ENCODE measurements around the gene NOP14. TPM values are rescaled to one million over a fixed set of nuclear protein-coding genes. Genes with fewer than 3 reads are reported as not detected.

The NOP14 gene
- total and polyA plus RNA-seq, 2 of the 8 experiments (the other 6 are each of a cell fraction or from before 2014, with no cell fraction given), result 8.6 to 45.3 TPM

DNA sequence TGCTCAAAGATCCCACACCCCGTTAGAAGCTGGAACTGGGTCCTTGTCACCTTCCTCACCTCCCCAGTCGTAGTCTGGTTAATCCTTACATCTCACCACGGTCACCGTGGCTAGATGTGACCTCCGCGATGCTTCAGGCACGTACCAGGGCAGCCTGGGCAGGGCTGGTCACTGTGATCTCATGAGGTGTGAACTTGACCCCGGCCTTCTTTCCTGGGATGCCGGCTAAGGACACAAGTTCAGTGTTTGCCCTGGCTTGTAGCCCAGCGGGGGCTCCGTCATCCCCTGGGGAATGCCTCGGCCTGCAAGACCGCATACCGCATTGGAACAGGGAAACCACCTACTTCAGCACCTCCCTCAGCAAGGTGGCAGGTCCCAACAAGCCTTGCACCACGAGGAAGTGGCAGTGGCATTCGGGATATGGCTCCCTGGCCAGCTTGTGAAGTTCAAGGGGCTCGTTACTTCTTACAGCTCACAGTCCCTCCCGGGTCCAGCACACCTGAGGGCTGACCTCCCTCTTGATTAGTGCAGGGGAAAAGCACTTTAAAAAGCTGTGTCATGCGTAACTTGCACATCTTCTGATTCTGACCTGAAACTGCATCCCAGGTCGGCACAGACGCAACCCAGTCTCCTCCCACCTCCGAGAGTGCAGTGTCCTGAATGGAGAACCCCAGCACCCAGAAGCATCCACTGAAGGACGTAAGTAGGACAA lies 25.9 kb downstream of the NOP14 start:
- Histone ChIP-seq H3K79me2 (ENCODE audit: control insufficient read depth in 1 of 2, insufficient read depth in 2 of 2, low read length in 2 of 2) (peaks cover 0 to 19% of the 10 kb centered on the region in 2 experiments; a peak in 2 of 4 replicates), H2AK5ac (ENCODE audit: low read depth, low read length) (no peak overlapping the region), H4K91ac (replicated peaks; ENCODE audit: insufficient read length, low read length) (no peak overlapping the region), H4K5ac (ENCODE audit: insufficient read length, low read depth, low read length) (no peak overlapping the region), H3K36me3 (ENCODE audit: control insufficient read depth in 2 of 4, insufficient read depth in 4 of 4, low read length in 3 of 4) (peaks cover 29 to 50% (median 37%) of the 10 kb centered on the region in 4 experiments), H2BK15ac (ENCODE audit: low read length) (no peak overlapping the region), H2BK5ac (ENCODE audit: low read depth, low read length) (no peak overlapping the region), H2AFZ (ENCODE audit: low read length) (no peak overlapping the region), H3K56ac (replicated peaks; ENCODE audit: insufficient read length, low read depth, low read length) (no peak overlapping the region), H3K4me3 (ENCODE audit: extremely low read depth in 1 of 4, insufficient read depth in 2 of 4, low read depth in 3 of 4, low read length in 4 of 4) (no peak overlapping the region), H2BK20ac (ENCODE audit: low read length) (no peak overlapping the region), H3K27me3 (replicated peaks in 1 of 4; ENCODE audit: control insufficient read depth in 3 of 4, extremely low read depth in 1 of 4, insufficient read depth in 3 of 4, low read length in 3 of 4) (no peaks in the 10 kb centered on the region), H3K9ac (replicated peaks in 1 of 4; ENCODE audit: extremely low read depth in 1 of 4, low read depth in 3 of 4, low read length in 3 of 4) (no peak overlapping the region), H2BK120ac (replicated peaks; ENCODE audit: low read depth, low read length) (no peak overlapping the region), H3K79me1 (ENCODE audit: low read depth, low read length) (peaks cover 10% of the 10 kb centered on the region), H3K18ac (ENCODE audit: extremely low read depth, low read length) (no peak overlapping the region), H3K23me2 (ENCODE audit: low read depth, low read length) (peaks cover 15% of the 10 kb centered on the region), H3K14ac (ENCODE audit: insufficient read length) (no peak overlapping the region), H3K23ac (ENCODE audit: insufficient read length) (no peak overlapping the region), H3K4ac (replicated peaks; ENCODE audit: insufficient read length, low read depth, low read length) (no peak overlapping the region), H2BK12ac (ENCODE audit: low read depth, low read length) (no peak overlapping the region), H3K4me1 (replicated peaks in 1 of 4; ENCODE audit: control insufficient read depth in 3 of 4, insufficient read depth in 4 of 4, low read length in 3 of 4) (peaks cover 0 to 14% (median 7%) of the 10 kb centered on the region in 4 experiments; a peak in 6 of 7 replicates), H4K20me1 (replicated peaks in 1 of 2; ENCODE audit: control insufficient read depth in 1 of 2, insufficient read depth in 2 of 2, low read length in 2 of 2) (peaks cover 12 to 32% of the 10 kb centered on the region in 2 experiments), H4K8ac (ENCODE audit: extremely low read depth, insufficient read depth, low read length) (no peak overlapping the region), H3K4me2 (ENCODE audit: insufficient read depth in 1 of 2, low read depth in 2 of 2, low read length in 2 of 2) (no peak overlapping the region; a peak in 1 of 4 replicates), H3K27ac (ENCODE audit: low read depth, low read length) (peak overlapping the region; percentile 29; the same call in 1 of the 2 replicates), H3K9me3 (ENCODE audit: insufficient read depth in 2 of 2, low read depth in 1 of 2, low read length in 1 of 2) (no peaks in the 10 kb centered on the region; a peak in 1 of 4 replicates)
- CTCF ChIA-PET (ENCODE audit: partially characterized antibody), result interaction anchor here (0.9 to 2.0 kb wide), 5 partner anchors 9 to 27 kb away, joined by 4 to 9 read pairs (median 4); no protein-coding TSS in a partner anchor
- FAIRE-seq (no peak), DNase-seq (ENCODE audit: low read depth in 1 of 2, low spot score in 2 of 2) (no peak)
- peak; percentile 70 for TF ChIP-seq POLR2AphosphoS5 (IDR thresholded peaks at IDR 0.05; ENCODE audit: low read depth, low read length)
- no peak for TF ChIP-seq NRF1 (IDR thresholded peaks at IDR 0.05; ENCODE audit: low read depth, low read length)
- TF ChIP-seq TEAD4 (IDR thresholded peaks at IDR 0.05; ENCODE audit: low read depth, low read length), result peak; percentile 42; the same call in 1 of the 2 replicates
- POLR2A ChIA-PET (ENCODE audit: partially characterized antibody), result interaction anchor here (0.7 to 6.0 kb wide), 7 partner anchors 9 to 174 kb away, joined by 3 to 45 read pairs (median 5); no protein-coding TSS in a partner anchor
- WGBS, 2 experiments (ENCODE audit: extremely low coverage in 1 of 2, insufficient coverage in 1 of 2, insufficient read length in 1 of 2, insufficient replicate concordance in 2 of 2, low coverage in 1 of 2, low lambda C conversion rate in 2 of 2, missing lambda C conversion rate in 1 of 2), result 82% methylated on average over 23 of the region's 23 CpGs; no CpG with 5 or more reads in 1 of the 2 experiments
